GM21528 (cell line): ENCODE data around the gene FAM111B.
A peak's percentile ranks its signal among the peaks of the same experiment; 100 is the strongest.

Experiments used
- ATAC-seq: cut with Tn5 transposase; IDR thresholded peaks from one replicate; pipeline ENCODE4 v1.9.1; 2021; ENCODE audit warnings: mild to moderate bottlenecking, moderate library complexity; ENCODE audit not compliant: unreplicated experiment, low FRiP score

The FAM111B gene

GRCh38 chr11:59152312-59152951 lies 45.4 kb downstream of the FAM111B start:
- peak; percentile 87 for ATAC-seq

GRCh38 chr11:59154610-59155009 lies 47.6 kb downstream of the FAM111B start:
- ATAC-seq: no peak

- ATAC-seq: no peak
Observed at GRCh38 chr11:59157433-59157832, 50.4 kb downstream of the FAM111B start.

- peak; percentile 85 for ATAC-seq
Observed at GRCh38 chr11:59158206-59159068, 51.4 kb downstream of the FAM111B start.

GRCh38 chr11:59164028-59164427 lies 57.0 kb downstream of the FAM111B start:
- ATAC-seq: no peak

GRCh38 chr11:59171508-59172322 lies 64.7 kb downstream of the FAM111B start, which contains the start of gene DTX4:
DTX4 (plus strand) TSS chr11:59172132; CDS start chr11:59172596, 464 bp downstream.
- peak; percentile 78 for ATAC-seq

GRCh38 chr11:59172345-59173079 lies 65.5 kb downstream of the FAM111B start:
- ATAC-seq: peak; percentile 40

GRCh38 chr11:59173080-59173963 lies 66.3 kb downstream of the FAM111B start:
- peak; percentile 2 for ATAC-seq

- no peak for ATAC-seq
Observed at GRCh38 chr11:59173964-59174663, 67.1 kb downstream of the FAM111B start.

- ATAC-seq: no peak
Observed at GRCh38 chr11:59174664-59175033, 67.6 kb downstream of the FAM111B start.

- no peak for ATAC-seq
Observed at GRCh38 chr11:59175091-59175501, 68.1 kb downstream of the FAM111B start.

GRCh38 chr11:59176330-59176729 lies 69.3 kb downstream of the FAM111B start:
- ATAC-seq: no peak
